ENCODE measurements around the gene MYBPC3.
A peak's percentile ranks its signal among the peaks of the same experiment; 100 is the strongest.

Gene MYBPC3

GRCh38 chr11:47359162-47359561, 6.7 kb upstream of the MYBPC3 start:
- no peak overlapping the region for H3K23ac ChIP-seq (ENCODE audit: low read length in 2 of 2)

GRCh38 chr11:47358731-47359051, 6.2 kb upstream of the MYBPC3 start:
- no peak overlapping the region for H4K8ac ChIP-seq (ENCODE audit: low read length)
- H3K23ac ChIP-seq (ENCODE audit: low read length in 2 of 2): no peak overlapping the region
- H2BK120ac ChIP-seq (ENCODE audit: low read depth, low read length): no peak overlapping the region
- no peak overlapping the region for H3K4me3 ChIP-seq (ENCODE audit: insufficient read depth in 1 of 2, low read depth in 1 of 2, low read length in 2 of 2)
- no peak overlapping the region for H2AK5ac ChIP-seq (ENCODE audit: low read length, severe bottlenecking)
- H3K18ac ChIP-seq (ENCODE audit: low read depth in 1 of 2, low read length in 2 of 2): no peak overlapping the region
- no peak overlapping the region for H2BK5ac ChIP-seq (ENCODE audit: low read depth, low read length, poor library complexity, severe bottlenecking)
- H3K4ac ChIP-seq (ENCODE audit: low read depth in 1 of 2, low read length in 2 of 2): no peak overlapping the region
- no peak overlapping the region for H3K14ac ChIP-seq (ENCODE audit: low read length in 2 of 2)
- no peak overlapping the region for H3K9ac ChIP-seq (ENCODE audit: low read length)
- H3K27me3 ChIP-seq (ENCODE audit: control insufficient read depth in 1 of 2, insufficient read depth in 1 of 2, low read length in 2 of 2): no peaks in the 10 kb centered on the region
- WGBS: 92% methylated on average over 14 of the region's 14 CpGs
- H2BK15ac ChIP-seq (ENCODE audit: low read depth, poor library complexity, severe bottlenecking): no peak overlapping the region
- no peak overlapping the region for H2BK12ac ChIP-seq (ENCODE audit: low read length in 2 of 2)
- H2AFZ ChIP-seq (ENCODE audit: low read depth, low read length): no peak overlapping the region
- no peak overlapping the region for H3K27ac ChIP-seq (ENCODE audit: low read length, poor library complexity, severe bottlenecking)
- peak overlapping the region; percentile 57 for H4K91ac ChIP-seq (ENCODE audit: low read length)
- peaks cover 7% of the 10 kb centered on the region for H3K4me1 ChIP-seq (ENCODE audit: control insufficient read depth, insufficient read depth, low read depth, low read length)
- no peaks in the 10 kb centered on the region for H3K79me1 ChIP-seq (replicated peaks; ENCODE audit: low read length, poor library complexity, severe bottlenecking)
- no peaks in the 10 kb centered on the region for H3K9me3 ChIP-seq (ENCODE audit: control insufficient read depth, low read length)
- no peak overlapping the region for H3K4me2 ChIP-seq (ENCODE audit: low read length, poor library complexity, severe bottlenecking)
- H3K36me3 ChIP-seq (ENCODE audit: control insufficient read depth in 1 of 2, insufficient read depth in 2 of 2, low read depth in 1 of 2, low read length in 2 of 2): no peaks in the 10 kb centered on the region
- DNase-seq: no peak

More at GRCh38 chr11:47359162-47359561, 6.7 kb upstream of the MYBPC3 start:
- Histone ChIP-seq H3K79me1 (replicated peaks; ENCODE audit: low read length, poor library complexity, severe bottlenecking) (no peaks in the 10 kb centered on the region), H2AFZ (ENCODE audit: low read depth, low read length) (no peak overlapping the region), H3K4me1 (ENCODE audit: control insufficient read depth, insufficient read depth, low read depth, low read length) (peaks cover 7% of the 10 kb centered on the region), H4K8ac (ENCODE audit: low read length) (no peak overlapping the region), H2BK120ac (ENCODE audit: low read depth, low read length) (no peak overlapping the region), H3K9ac (ENCODE audit: low read length) (no peak overlapping the region), H2BK5ac (ENCODE audit: low read depth, low read length, poor library complexity, severe bottlenecking) (no peak overlapping the region), H2BK15ac (ENCODE audit: low read depth, poor library complexity, severe bottlenecking) (no peak overlapping the region), H3K18ac (ENCODE audit: low read depth in 1 of 2, low read length in 2 of 2) (no peak overlapping the region), H2BK12ac (ENCODE audit: low read length in 2 of 2) (no peak overlapping the region), H2AK5ac (ENCODE audit: low read length, severe bottlenecking) (no peak overlapping the region), H3K4me3 (ENCODE audit: insufficient read depth in 1 of 2, low read depth in 1 of 2, low read length in 2 of 2) (no peak overlapping the region), H3K27ac (ENCODE audit: low read length, poor library complexity, severe bottlenecking) (no peak overlapping the region), H3K9me3 (ENCODE audit: control insufficient read depth, low read length) (no peaks in the 10 kb centered on the region), H4K91ac (ENCODE audit: low read length) (no peak overlapping the region), H3K14ac (ENCODE audit: low read length in 2 of 2) (no peak overlapping the region), H3K27me3 (ENCODE audit: control insufficient read depth in 1 of 2, insufficient read depth in 1 of 2, low read length in 2 of 2) (peaks cover 0 to under 1% of the 10 kb centered on the region in 2 experiments), H3K4me2 (ENCODE audit: low read length, poor library complexity, severe bottlenecking) (no peak overlapping the region), H3K4ac (ENCODE audit: low read depth in 1 of 2, low read length in 2 of 2) (no peak overlapping the region), H3K36me3 (ENCODE audit: control insufficient read depth in 1 of 2, insufficient read depth in 2 of 2, low read depth in 1 of 2, low read length in 2 of 2) (no peaks in the 10 kb centered on the region)
- WGBS: 90% methylated on average over 7 of the region's 7 CpGs
- DNase-seq: no peak

DNA sequence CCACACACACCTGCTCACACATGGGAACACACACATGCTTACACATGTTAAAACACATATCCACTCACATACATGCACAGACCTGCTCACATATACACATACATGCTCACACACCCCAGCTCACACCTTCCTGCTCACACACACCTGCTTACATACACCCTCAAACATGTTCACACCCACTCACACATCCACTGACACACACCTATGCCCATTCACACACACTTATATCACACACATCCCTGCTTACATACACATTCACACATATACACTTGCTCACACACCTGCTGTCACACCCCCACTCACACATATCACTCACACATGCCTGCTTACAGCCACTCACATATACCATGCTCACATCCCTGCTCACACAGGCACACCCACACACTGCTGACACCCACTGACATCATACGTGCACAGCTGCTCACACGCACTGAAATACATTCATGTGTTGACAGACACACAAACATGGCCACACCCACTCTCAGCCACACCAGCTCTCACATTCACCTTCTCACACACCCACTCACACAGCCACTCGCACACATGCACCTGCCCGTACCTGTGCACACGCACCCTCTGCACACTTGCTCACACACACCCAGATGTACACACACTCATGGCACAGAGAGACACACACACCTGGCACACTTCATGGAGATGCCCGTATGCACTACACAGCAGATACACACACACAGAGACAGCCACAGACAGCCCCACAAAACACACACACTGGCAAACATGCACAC, 5.7 kb upstream of the MYBPC3 start:
- WGBS: 94% methylated on average over 6 of the region's 6 CpGs
- DNase-seq: no peak

DNA sequence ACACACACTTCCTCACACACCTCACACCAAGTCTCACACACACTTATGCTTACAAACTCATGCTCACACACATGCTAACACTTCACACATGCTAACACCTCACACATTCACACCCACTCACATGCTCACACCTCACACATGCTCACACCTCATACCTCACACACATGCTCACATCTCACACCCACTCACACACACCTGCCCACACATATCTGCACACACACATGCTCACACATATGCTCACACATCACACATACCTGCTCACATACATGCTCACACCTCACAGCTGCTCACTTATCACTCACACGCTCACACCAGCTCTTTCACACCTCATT, 4.5 kb upstream of the MYBPC3 start:
- H3K27ac ChIP-seq (ENCODE audit: low read length, poor library complexity, severe bottlenecking): no peak overlapping the region
- H3K4me1 ChIP-seq (ENCODE audit: control insufficient read depth, insufficient read depth, low read depth, low read length): peaks cover 7% of the 10 kb centered on the region
- no peaks in the 10 kb centered on the region for H3K79me1 ChIP-seq (replicated peaks; ENCODE audit: low read length, poor library complexity, severe bottlenecking)
- no peak overlapping the region for H2BK12ac ChIP-seq (ENCODE audit: low read length in 2 of 2)
- no peak overlapping the region for H4K8ac ChIP-seq (ENCODE audit: low read length)
- H2AK5ac ChIP-seq (ENCODE audit: low read length, severe bottlenecking): no peak overlapping the region
- no peak overlapping the region for H4K91ac ChIP-seq (ENCODE audit: low read length)
- no peaks in the 10 kb centered on the region for H3K27me3 ChIP-seq (ENCODE audit: control insufficient read depth in 1 of 2, insufficient read depth in 1 of 2, low read length in 2 of 2)
- no peak for DNase-seq
- H3K4ac ChIP-seq (ENCODE audit: low read depth in 1 of 2, low read length in 2 of 2): no peak overlapping the region
- no peaks in the 10 kb centered on the region for H3K9me3 ChIP-seq (ENCODE audit: control insufficient read depth, low read length)
- no peak overlapping the region for H3K18ac ChIP-seq (ENCODE audit: low read depth in 1 of 2, low read length in 2 of 2)
- H2BK15ac ChIP-seq (ENCODE audit: low read depth, poor library complexity, severe bottlenecking): no peak overlapping the region
- H2BK5ac ChIP-seq (ENCODE audit: low read depth, low read length, poor library complexity, severe bottlenecking): no peak overlapping the region
- WGBS: 94% methylated on average over 1 of the region's 1 CpG
- no peak overlapping the region for H3K4me3 ChIP-seq (ENCODE audit: insufficient read depth in 1 of 2, low read depth in 1 of 2, low read length in 2 of 2)
- H3K36me3 ChIP-seq (ENCODE audit: control insufficient read depth in 1 of 2, insufficient read depth in 2 of 2, low read depth in 1 of 2, low read length in 2 of 2): no peaks in the 10 kb centered on the region
- no peak overlapping the region for H2AFZ ChIP-seq (ENCODE audit: low read depth, low read length)
- H3K23ac ChIP-seq (ENCODE audit: low read length in 2 of 2): no peak overlapping the region
- H3K14ac ChIP-seq (ENCODE audit: low read length in 2 of 2): no peak overlapping the region
- H3K4me2 ChIP-seq (ENCODE audit: low read length, poor library complexity, severe bottlenecking): no peak overlapping the region
- no peak overlapping the region for H2BK120ac ChIP-seq (ENCODE audit: low read depth, low read length)
- no peak overlapping the region for H3K9ac ChIP-seq (ENCODE audit: low read length)

More for the DNA sequence above, 5.7 kb upstream of the MYBPC3 start:
- no peak overlapping the region for H3K4me3 ChIP-seq (ENCODE audit: insufficient read depth in 1 of 2, low read depth in 1 of 2, low read length in 2 of 2)
- H2BK15ac ChIP-seq (ENCODE audit: low read depth, poor library complexity, severe bottlenecking): no peak overlapping the region
- no peak overlapping the region for H2AK5ac ChIP-seq (ENCODE audit: low read length, severe bottlenecking)
- H2BK12ac ChIP-seq (ENCODE audit: low read length in 2 of 2): no peak overlapping the region
- H3K9me3 ChIP-seq (ENCODE audit: control insufficient read depth, low read length): no peaks in the 10 kb centered on the region
- H2BK120ac ChIP-seq (ENCODE audit: low read depth, low read length): no peak overlapping the region
- H2BK5ac ChIP-seq (ENCODE audit: low read depth, low read length, poor library complexity, severe bottlenecking): no peak overlapping the region
- no peaks in the 10 kb centered on the region for H3K36me3 ChIP-seq (ENCODE audit: control insufficient read depth in 1 of 2, insufficient read depth in 2 of 2, low read depth in 1 of 2, low read length in 2 of 2)
- H3K4me1 ChIP-seq (ENCODE audit: control insufficient read depth, insufficient read depth, low read depth, low read length): peaks cover 7% of the 10 kb centered on the region
- H3K23ac ChIP-seq (ENCODE audit: low read length in 2 of 2): no peak overlapping the region
- H3K9ac ChIP-seq (ENCODE audit: low read length): no peak overlapping the region
- no peaks in the 10 kb centered on the region for H3K79me1 ChIP-seq (replicated peaks; ENCODE audit: low read length, poor library complexity, severe bottlenecking)
- H2AFZ ChIP-seq (ENCODE audit: low read depth, low read length): no peak overlapping the region
- H3K27me3 ChIP-seq (ENCODE audit: control insufficient read depth in 1 of 2, insufficient read depth in 1 of 2, low read length in 2 of 2): no peaks in the 10 kb centered on the region
- no peak overlapping the region for H3K4me2 ChIP-seq (ENCODE audit: low read length, poor library complexity, severe bottlenecking)
- H3K18ac ChIP-seq (ENCODE audit: low read depth in 1 of 2, low read length in 2 of 2): no peak overlapping the region
- H3K4ac ChIP-seq (ENCODE audit: low read depth in 1 of 2, low read length in 2 of 2): no peak overlapping the region
- peak overlapping the region; percentile 57 for H4K91ac ChIP-seq (ENCODE audit: low read length)
- H3K14ac ChIP-seq (ENCODE audit: low read length in 2 of 2): no peak overlapping the region
- no peak overlapping the region for H4K8ac ChIP-seq (ENCODE audit: low read length)
- H3K27ac ChIP-seq (ENCODE audit: low read length, poor library complexity, severe bottlenecking): no peak overlapping the region
